Limb (tissue), 2 donors: ENCODE data around the gene ZNF329.
A peak's percentile ranks its signal among the peaks of the same experiment; 100 is the strongest.

Source experiments
- DNase-seq, 2 donors: peaks; one replicate each; pipeline ENCODE4 v3.0.0-alpha.2; 2016; ENCODE audit errors: extremely low spot score in 2 of 2

Gene ZNF329

DNA sequence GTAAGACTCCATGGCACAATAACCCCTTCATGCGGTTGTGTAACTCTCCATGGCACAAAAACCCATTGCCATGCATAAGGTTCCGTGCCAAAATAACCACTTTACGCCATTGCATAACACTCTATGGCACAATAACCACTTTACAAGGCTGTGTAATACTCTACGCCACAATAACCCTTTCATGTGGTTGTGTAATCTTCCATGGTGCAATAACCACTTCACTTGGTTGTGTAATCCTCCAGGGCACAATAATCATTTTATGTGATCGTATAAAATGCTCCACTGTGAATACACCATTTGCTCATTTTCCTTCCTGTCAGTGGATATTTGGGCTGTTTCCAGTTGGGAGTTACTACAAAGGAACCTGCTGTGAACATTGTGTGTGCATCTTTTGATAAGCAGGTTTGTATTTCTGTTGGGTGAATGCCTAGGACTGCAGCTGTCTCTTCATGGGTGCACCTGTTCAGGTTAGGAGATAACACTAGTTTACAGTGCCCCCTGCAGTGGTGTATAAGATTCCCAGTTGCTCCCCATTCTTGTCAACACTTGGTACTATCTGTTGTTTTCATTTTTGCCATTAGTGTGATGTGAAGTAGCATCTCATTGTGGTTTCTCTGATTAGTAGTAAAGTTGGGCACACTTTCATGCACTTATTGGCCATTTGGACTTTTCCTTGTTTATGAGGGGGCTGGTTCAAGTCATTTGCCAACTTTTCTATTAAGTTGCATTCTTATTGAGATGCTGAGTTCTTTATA lies 31.4 kb downstream of the ZNF329 start:
- DNase-seq, result no peak

DNA sequence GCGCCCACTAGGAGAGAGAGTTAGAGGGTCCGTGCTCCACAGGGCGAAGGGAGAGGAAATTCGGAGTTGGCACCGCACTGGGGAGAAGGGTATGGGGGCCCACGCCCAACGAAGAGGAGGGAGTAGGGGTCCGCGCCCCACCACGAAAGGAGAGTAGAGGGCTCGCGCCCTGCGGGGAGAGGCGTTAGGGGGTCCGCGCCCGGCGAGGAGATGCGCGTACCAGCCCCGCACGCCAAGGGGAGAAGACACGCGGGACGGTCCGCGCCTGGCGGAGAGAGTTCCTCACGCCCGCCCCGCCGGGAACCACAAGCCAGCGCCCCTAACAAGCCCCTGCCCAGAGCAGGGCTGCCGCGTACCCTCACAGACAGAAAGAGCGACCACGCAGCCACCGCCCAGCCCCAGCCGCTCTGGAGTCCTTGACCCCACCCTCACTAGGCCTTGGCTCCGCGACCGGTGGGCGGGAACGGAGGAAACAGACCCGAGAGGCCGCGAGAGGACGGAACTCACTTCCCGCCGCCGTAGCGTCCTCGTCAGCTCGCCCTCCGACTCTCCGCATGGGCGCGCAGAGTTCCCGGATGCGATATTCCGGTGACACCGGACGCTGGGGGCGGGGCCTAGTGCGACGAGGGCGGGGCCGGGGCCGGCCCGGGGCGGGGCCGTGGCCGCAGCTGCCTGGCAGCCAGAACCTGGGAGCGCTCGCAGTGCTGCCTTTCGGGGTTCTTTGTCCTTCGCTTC lies 32.6 kb downstream of the ZNF329 start:
- peak; percentile 36 to 76 for DNase-seq

DNA sequence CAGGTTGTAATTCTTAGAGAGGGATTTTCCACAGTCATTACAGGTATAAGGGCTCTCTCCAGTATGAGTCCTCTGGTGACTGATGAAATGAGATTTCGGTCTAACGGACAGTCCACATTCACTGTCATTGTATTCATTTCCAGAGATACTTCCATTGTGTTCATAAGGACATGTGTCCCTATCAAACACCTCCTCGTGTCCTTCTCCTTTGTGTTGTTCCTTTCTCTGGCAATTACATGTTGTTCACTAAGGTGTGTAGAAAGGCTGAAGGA lies 42.1 kb downstream of the ZNF329 start:
- no peak for DNase-seq

DNA sequence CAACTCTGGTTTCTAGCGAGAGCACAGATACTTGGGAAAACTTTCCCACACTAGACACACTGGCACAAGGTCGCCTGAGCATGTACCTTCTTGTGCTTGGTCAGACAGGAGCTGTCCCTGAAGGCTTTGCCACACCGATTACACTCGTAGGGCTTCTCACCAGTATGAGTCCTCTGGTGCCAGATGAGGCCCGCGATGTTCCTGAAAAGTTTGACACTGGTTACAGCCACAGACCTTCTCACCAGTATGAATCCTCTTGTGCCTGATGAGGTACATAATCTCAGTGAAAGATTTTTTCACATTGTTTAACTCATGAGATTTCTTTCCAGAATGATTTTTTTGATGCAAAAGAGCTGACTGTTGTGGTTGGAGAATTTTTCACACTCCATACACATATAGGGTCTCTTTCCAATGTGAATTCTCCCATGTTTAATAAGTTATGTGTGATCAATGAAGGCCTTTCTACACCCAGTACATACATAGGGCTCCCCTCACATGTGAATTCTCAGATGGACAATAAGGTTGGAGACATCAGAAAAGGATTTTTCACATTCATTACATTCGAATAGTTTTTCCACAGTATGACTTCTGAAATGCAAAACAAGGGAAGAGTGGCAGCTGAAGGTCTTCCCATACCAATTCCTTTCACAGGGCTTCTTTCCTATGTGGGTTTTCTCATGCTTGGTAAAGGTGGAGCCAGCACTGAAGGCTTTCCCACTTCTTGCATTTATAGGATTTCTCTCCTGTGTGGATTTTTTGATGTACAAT lies 42.6 kb downstream of the ZNF329 start:
- DNase-seq, result no peak

DNA sequence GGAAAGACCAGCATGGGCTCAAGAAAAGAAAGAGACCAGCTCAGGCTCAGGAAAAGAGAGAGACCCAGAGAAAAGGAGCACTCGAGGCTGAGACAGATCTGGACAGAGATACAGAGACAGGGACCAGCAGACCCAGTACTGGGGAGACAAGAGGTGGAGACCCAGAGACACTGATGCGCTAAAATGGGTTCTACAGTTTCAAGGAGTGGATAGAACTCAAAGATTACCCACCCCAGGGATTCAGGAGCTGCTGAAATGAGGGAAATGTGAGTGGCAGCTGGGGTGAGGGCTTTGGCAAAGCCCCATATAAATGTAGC lies 51.9 kb downstream of the ZNF329 start:
- no peak for DNase-seq

DNA sequence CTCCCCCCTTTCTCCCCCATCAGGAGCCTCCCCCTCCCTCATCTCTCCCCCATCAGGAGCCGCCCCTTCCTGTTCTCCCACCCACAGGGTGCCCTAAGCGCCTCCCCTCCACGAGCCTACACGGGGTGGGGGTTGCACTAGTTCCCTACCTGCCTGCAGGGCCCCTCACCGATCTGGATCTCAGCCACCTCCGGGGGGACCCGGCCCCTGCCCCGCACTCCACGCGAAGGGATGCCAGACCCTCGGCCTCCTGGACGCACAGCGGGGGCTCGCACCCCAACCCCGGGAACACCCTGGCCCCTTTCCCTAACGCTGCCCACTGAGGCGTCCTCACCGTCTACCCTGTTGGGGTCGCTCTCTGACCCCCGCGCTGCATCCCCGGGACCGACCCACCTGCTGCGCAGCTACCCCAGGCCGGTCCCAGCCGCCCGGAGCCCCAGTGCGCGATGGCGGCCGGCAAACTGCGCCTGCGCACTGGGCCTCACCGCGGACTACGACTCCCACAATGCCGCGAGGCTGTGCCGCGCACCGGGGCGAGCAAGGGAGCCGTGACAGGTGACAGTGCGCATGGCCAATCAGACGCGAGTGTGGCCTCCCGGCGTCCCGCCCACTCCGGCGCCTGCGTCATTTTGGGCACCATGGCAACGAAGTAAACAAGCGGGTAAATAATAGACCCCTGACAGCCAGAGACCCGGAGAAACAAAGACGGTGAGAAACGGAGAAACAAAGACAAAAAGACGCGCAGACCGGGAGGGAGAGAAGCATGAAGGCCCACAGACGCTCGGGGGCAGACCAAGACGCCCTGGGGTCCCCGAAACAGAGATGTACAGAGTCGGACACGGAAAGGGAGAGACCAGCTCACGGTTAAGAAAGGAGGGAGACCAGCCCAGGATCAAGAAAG lies 52.6 kb downstream of the ZNF329 start, which contains the start of gene ZSCAN18:
TSS of gene ZSCAN18 (minus strand) at position 451 of the 901 bp plus-strand sequence. CDS start 7,964 bp downstream, outside the sequence.
- peak; percentile 99 to 100 for DNase-seq

DNA sequence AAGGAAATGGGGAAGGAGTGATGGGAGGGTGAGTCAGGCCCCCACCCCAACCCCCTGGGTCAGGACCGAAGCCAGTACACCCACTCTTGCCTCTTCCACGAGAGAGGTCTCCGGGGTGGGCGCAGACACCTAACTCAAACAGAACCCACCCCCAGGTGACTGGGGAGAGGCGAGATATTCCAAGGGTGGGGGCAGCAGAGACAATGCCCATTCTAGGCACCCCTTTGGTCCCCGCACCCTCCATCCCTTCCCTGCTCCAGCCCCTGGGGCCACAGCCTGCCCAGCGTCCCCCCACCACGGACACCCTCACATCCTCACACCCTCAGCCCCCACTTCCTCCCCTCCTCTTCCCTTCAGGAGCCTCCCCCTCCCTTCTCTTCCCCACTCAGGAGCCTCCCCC lies 53.2 kb downstream of the ZNF329 start:
- DNase-seq, result no peak

DNA sequence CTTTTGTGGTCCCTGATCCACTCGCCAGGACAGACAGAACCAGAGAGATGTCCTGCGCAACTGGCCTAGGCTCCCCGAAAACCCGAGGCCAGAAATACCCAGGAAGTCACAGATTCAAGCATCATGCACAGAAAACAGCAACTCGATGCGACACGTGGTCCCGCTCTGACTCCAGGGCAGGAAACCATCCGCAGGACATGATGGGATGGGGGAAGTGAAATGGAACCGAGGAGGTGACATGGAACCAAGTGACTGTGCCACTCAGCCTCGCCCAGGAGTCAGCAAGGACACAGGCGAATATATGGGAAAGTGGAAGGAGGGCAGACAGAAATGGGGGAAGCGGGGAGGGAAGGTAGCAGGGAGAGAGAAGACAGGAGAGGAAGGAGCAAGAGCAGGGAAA lies 53.7 kb downstream of the ZNF329 start:
- no peak for DNase-seq

DNA sequence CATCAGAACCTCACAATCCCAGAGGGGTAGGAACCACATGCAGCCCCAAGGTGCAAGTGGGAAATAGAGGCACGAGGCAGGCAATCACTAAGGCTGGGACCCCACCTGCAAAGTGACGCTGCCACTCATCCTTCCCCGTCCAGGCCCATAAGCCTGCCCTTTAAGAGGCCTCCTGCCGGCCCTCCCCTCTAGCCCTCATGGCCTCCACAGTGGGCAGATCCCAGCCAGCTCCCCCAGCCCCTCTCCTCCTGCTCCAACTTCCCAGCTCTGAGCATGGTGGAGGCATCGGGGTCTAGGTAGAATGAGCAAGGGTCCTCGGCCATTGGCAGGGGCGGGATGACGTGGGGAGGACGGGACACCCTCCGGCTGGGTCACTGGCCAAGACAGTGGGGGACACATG lies 55.3 kb downstream of the ZNF329 start:
- DNase-seq, result no peak

DNA sequence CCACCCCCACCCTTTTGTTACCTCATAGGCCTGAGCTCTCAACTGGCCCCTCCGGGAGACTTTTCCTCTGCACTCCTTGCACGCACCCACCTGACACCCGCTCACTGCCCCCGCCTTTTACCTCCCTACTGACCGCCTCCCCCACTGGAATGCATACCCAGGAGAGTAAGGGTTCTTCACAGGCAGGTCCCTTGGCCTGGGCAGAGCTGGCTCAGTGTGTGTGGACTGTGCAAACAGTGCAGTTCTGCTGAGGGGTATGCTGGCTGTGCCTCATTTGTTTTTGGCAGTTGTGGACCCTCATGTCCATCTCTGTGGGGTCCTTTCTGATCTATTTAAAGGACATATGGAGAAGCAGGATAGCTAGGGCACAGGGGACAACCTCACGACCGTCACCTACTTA lies 57.5 kb downstream of the ZNF329 start:
- DNase-seq, result no peak

DNA sequence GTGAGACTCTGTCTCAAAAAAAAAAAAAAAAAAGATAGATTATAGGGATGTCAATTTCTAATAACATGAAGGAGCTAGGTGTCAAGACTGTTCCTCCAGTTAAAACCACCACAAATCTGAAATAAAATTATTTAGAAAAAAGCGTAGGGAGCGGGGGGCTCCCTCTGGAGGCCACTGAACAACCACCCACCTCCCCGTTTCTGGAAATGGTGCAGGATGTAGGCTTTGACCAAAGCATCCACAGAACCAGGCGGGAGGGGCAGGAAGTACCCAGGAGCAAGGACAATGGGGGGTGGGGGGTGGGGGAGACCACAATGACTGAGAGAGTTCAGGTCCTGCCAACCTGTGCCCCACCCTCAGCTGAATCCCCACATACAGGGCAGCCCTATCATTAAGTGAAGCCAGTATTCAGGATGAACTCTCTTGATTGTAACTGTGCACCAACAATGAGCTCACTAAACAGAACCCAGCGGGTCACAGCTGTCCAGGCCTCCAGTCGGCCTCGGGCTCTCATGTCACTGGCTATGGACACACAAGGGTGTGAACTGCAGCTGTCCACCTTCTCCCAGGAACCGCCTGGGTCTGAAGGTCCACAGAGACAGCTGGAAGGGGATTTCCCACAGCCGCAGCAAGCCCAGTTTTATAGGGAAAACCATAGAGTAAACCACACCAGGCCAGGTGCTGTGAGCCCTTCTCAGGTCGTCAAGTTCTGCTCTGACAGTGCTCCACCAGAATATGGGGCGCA lies 59.2 kb downstream of the ZNF329 start:
- DNase-seq, result peak in 1 of 2 donors; percentile 7

DNA sequence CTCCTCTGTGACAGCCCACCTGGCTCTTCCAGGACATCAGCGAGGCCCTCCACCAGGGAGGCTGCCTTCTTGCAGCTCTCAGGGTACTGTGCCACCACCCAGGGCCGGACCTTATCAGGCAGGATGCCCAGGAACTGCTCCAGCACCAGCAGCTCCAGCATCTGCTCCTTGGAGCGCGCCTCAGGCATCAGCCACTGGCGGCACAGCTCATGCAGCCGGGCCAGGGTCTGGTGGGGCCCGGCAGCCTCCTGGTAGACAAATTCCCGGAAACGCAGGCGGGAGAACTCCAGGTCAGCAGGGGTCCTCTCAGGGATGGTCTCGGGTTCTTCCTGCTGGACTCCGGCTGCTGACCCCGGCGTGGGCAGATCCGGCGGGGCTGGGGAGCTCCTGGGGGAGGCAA lies 60.7 kb downstream of the ZNF329 start:
- DNase-seq, result no peak

DNA sequence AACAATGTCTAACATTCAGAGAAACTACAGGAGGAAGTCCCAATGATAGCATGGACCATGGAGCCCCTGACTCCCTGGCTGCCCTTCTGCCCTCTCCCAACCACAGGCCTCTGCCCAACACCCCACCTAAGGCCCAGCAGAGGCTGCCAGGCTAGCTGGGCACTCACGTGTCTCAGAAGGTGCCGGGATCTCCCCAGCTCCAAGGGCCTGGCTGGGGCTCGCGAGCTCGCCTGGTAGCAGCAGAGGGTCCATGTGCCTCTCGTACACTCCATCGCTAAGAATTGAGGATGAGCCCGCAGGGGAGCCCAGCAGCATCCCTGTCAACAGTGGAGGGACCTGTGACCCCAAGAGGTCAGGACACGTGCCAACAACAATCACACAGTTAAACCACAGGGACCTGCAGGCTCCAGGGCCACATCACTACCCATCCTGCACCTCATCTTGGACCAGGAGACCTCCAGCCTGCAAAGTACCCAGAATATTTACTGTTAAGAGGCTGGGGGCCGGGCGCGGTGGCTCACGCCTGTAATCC lies 62.0 kb downstream of the ZNF329 start:
- DNase-seq, result no peak

DNA sequence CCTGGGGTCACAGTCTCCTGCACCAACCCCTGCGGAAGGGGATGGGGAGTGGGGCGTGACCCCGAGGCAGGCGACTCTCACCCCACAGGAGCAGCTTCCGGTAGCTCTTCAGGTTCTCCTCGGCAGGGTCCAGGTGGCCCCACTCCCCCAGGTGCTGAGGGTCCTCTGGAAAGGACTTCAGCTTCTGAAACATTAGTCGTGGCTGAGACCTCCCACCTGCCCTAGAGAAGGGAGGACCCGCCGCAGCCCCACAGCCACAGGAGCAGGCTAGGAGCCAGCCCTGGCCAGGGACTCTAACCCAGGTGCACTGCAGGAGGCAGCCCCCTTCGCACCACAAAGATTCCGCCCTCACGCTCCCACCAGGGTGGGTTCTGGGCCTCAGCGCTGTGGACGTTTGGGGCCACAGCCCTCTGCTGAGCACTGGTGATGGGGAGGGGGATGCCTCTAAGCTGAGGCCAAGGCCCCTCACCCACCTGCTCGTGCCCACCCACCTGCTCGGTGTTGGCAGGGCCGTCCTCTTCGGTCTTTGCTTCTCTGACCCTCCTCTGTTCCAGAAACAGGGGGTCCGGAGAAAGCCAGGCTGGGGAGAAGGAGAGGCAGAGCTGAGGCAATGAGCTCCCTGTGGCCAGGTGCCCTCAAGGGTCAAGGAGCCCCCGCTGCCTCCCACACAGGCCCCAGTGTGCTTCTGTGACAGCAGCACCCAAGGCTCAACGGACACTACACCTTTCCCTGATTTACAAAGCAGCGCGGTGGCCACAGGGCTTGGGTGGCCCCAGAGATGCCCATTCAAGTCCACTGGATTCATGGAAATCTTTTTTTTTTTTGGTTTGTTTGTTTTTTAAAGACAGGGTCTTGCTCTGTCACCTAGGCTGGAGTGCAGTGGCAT lies 63.5 kb downstream of the ZNF329 start:
- DNase-seq, result no peak

DNA sequence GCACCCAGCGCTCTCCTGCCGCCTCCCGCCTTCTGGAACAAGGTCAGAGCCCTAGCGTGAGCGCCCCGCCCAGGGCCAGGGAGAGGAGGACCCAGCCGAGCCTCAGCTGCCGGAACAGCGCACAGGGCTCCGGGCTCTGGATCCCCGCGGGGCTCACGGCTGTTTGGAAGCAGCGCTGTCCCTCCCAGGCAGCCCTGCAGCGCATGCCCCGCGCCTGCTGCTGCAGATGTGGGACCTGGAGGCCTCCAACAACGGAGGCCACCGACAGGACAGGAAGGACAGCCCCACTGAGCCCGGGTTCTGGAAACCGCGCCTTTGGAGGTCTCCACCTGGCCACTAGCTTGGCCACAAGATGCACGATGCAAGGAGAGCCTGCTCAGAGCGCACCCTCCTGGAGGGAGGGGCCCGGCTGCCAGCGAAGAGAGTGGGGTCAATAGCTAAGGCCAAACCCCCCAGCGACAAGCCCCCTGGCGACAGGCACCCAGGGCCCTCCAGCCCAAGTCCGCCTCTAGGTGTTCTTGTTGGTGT lies 65.2 kb downstream of the ZNF329 start:
- DNase-seq, result no peak

DNA sequence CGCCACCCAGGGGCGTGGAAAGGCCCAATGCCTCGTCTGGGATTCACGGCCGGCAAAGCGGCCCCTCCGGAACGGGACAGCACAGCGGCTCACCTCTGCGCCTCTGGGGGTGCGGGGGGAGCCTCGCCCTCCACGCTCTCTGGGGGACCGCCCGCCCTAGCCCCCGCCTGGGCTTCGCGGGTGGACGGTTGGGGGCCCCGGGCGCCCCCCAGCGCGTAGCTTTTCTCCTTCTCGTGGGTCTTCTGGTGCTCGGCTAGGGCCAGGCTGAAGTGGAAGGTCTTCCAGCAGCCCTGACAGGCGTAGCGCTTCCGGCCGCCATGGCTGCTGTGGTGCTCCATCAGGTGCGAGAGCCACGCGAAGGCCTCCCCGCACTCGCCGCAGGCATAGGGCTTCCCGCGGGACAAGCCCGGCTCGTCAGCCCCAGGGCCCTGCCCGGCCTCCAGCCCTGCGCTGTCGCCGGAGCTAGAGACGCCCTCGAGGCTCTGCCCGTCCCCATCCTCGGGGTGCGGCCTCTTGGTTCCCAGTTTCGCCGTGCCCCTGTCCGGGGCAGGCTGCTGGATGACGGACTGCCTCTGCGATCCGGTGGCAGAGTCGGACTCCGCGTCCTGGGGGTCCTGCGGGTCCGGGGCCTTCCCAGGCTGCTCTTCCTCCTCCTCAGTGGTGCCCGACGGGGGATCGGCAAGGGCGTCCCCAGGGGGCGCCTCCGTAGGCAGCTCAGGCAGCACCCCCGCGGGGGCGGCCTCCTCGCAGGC lies 65.8 kb downstream of the ZNF329 start:
- DNase-seq, result no peak

DNA sequence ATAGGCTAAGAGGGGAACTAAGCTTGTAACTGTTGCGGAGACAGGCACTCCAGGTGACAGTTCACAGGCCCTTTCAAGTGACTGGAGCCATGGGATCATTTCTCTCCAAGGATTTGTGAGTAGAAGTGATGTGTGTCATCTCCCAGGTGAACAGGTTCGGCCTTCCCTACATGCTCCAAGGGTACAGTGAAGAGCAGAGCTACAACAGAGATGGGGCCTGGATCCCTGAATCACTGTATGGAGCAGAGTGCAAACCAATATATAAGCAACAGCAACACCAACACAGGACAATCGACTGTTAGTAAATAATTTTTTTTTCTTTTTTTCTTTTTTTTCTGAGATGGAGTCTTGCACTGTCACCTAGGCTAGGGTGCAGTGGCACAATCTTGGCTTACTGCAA lies 67.6 kb downstream of the ZNF329 start:
- no peak for DNase-seq

DNA sequence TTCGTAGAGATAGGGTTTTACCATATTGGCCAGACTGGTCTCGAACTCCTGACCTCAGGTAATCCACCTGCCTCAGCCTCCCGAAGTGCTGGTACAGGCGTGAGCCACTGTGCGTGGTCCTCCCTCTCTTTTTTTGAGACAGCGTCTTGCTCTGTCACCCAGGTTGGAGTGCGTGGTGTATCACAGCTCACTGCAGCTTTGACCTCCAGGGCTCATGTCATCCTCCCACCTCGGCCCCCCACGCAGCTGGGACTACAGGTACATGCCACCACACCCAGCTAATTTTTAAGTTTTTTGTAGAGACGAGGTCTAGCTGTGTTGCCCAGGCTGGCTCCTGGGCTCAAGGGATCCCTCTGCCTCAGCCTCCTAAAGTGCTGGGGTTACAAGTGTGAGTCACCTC lies 70.8 kb downstream of the ZNF329 start:
- DNase-seq, result no peak
